ENCODE data around the gene PPP2R5B.

Gene PPP2R5B

GRCh38 chr11:64888729-64889511 is 35.6 kb upstream of the PPP2R5B start:
- DNase-seq (ENCODE audit: low spot score): no peak
- TF ChIP-seq, protein P1, sequence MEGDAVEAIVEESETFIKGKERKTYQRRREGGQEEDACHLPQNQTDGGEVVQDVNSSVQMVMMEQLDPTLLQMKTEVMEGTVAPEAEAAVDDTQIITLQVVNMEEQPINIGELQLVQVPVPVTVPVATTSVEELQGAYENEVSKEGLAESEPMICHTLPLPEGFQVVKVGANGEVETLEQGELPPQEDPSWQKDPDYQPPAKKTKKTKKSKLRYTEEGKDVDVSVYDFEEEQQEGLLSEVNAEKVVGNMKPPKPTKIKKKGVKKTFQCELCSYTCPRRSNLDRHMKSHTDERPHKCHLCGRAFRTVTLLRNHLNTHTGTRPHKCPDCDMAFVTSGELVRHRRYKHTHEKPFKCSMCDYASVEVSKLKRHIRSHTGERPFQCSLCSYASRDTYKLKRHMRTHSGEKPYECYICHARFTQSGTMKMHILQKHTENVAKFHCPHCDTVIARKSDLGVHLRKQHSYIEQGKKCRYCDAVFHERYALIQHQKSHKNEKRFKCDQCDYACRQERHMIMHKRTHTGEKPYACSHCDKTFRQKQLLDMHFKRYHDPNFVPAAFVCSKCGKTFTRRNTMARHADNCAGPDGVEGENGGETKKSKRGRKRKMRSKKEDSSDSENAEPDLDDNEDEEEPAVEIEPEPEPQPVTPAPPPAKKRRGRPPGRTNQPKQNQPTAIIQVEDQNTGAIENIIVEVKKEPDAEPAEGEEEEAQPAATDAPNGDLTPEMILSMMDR (IDR thresholded peaks at IDR 0.05; ENCODE audit: extremely low read depth, insufficient read depth, missing control alignments): no peak

GRCh38 chr11:64890522-64890939 is 34.0 kb upstream of the PPP2R5B start:
- in situ Hi-C loops (cut with MboI; ENCODE audit: low pct_unique_long_range_greater_than_20kb, low sequenced_read_pairs, unreplicated experiment): loop anchor here (5.0 kb wide), 1 partner anchor 43 kb away; no protein-coding TSS in a partner anchor
- DNase-seq (ENCODE audit: low spot score): no peak
- TF ChIP-seq, protein P1 (IDR thresholded peaks at IDR 0.05; ENCODE audit: extremely low read depth, insufficient read depth, missing control alignments): no peak

More at GRCh38 chr11:64888729-64889511, 35.6 kb upstream of the PPP2R5B start:
- in situ Hi-C loops (cut with MboI; ENCODE audit: low pct_unique_long_range_greater_than_20kb, low sequenced_read_pairs, unreplicated experiment): no loop called here

DNA sequence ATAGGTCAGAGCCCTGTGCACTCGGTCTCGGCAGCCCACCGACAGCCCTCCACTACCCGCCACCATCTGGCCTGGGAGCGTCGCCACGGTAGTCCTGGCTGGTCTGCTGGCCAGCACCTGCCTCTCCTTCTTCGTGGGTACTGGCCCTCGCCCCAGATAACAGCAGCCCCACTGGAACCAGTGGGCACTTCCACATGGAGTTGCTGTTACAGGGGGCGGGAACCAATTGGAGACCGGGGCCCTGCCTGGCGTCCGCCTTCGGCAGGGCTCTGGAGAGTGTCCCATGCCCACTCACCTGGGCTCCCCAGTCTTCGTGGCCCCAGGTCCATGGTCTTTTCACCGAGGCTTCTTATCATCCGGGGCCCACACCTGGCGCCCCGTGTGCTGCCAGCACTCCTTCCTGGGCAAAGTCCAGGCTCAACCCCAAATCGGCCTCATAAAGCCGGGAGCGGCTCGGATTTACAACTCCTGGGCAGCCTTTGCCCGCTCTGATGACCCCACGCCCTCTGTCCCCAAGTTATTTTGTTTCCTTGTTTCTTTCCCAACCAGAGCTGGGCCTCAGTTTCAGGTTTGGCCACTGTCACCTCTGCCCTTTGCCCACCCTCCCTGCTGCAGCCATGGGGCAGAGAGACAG is 33.2 kb upstream of the PPP2R5B start:
- in situ Hi-C loops (cut with MboI; ENCODE audit: low pct_unique_long_range_greater_than_20kb, low sequenced_read_pairs, unreplicated experiment): loop anchor here (5.0 kb wide), 1 partner anchor 44 kb away; no protein-coding TSS in a partner anchor
- TF ChIP-seq, protein P1 (IDR thresholded peaks at IDR 0.05; ENCODE audit: extremely low read depth, insufficient read depth, missing control alignments): no peak
- DNase-seq (ENCODE audit: low spot score): no peak

DNA sequence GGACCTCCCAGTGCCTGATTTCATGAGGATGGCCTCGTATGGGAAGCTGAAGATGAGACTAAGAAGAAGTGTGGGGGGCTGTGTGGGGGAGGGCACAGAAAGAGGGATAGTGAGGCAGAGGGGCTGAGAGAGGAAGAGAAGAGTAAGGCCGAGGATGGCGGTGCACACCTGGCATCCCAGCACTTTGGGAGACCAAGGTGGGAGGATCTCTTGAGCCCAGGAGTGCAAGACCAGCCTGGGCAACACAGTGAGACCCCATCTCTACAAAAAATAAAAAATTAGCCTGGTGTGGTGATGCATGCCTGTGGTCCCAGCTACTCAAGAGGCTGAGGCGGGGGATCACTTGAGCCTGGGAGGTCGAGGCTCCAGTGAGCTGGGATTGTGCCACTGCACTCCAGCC is 32.6 kb upstream of the PPP2R5B start:
- TF ChIP-seq, protein P1 (IDR thresholded peaks at IDR 0.05; ENCODE audit: extremely low read depth, insufficient read depth, missing control alignments): no peak
- in situ Hi-C loops (cut with MboI; ENCODE audit: low pct_unique_long_range_greater_than_20kb, low sequenced_read_pairs, unreplicated experiment): loop anchor here (5.0 kb wide), 1 partner anchor 45 kb away; no protein-coding TSS in a partner anchor
- DNase-seq (ENCODE audit: low spot score): no peak

- TF ChIP-seq, protein P1 (IDR thresholded peaks at IDR 0.05; ENCODE audit: extremely low read depth, insufficient read depth, missing control alignments): no peak
- in situ Hi-C loops (cut with MboI; ENCODE audit: low pct_unique_long_range_greater_than_20kb, low sequenced_read_pairs, unreplicated experiment): loop anchor here (5.0 kb wide), 1 partner anchor 45 kb away; no protein-coding TSS in a partner anchor
- DNase-seq (ENCODE audit: low spot score): no peak
Observed at GRCh38 chr11:64892411-64892831, 32.1 kb upstream of the PPP2R5B start.

GRCh38 chr11:64892838-64893193 is 31.7 kb upstream of the PPP2R5B start:
- TF ChIP-seq, protein P1 (IDR thresholded peaks at IDR 0.05; ENCODE audit: extremely low read depth, insufficient read depth, missing control alignments): no peak
- in situ Hi-C loops (cut with MboI; ENCODE audit: low pct_unique_long_range_greater_than_20kb, low sequenced_read_pairs, unreplicated experiment): loop anchor here (5.0 kb wide), 1 partner anchor 46 kb away; no protein-coding TSS in a partner anchor
- DNase-seq (ENCODE audit: low spot score): no peak

Measured in GM13977 (cell line).